Naive thymus-derived CD4-positive, alpha-beta T cell (primary cell): Measurements from ENCODE around the gene ERCC6L2. TPM values are rescaled to one million over a fixed set of nuclear protein-coding genes. Genes with fewer than 3 reads are reported as not detected.

Experiments used
- ATAC-seq: fragments of 150-1000 bp; cut with Tn5 transposase; 2 replicates; pipeline ENCODE4 v1.10.0; 2021; ENCODE audit warnings: mild to moderate bottlenecking, moderate library complexity
- CTCF ChIA-PET: fragments of 350-600 bp; sonication (Branson Sonifier 250); formaldehyde crosslinking; loops from one replicate; lab custom pipeline; 2021; ENCODE audit warnings: antibody characterized with exemption; lab: Charles Lee
- POLR2A ChIA-PET: fragments of 350-600 bp; sonication (Branson Sonifier 250); formaldehyde crosslinking; loops from one replicate; lab custom pipeline; 2021; ENCODE audit warnings: antibody characterized with exemption, inconsistent platforms; lab: Charles Lee
- DNase-seq, 9 donors: peaks; one replicate each; pipeline versions ENCODE4 v3.0.0 to v3.0.0-alpha.2; 2020 to 2022; ENCODE audit warnings: mixed read lengths in 1 of 9
- H3K27ac ChIP-seq: one replicate; pipeline ENCODE4 v1.7.0; 2013; ENCODE audit warnings: mild to moderate bottlenecking, low read depth, low read length, moderate library complexity
- H3K27me3 ChIP-seq, 2 donors: one replicate each; pipeline ENCODE4 v1.7.0; 2013; ENCODE audit warnings: low read length in 2 of 2, mild to moderate bottlenecking in 2 of 2, moderate library complexity in 2 of 2; ENCODE audit not compliant: control insufficient read depth in 2 of 2, insufficient read depth in 2 of 2
- H3K36me3 ChIP-seq, 3 experiments: 1 replicate in 2 of 3; 2 replicates in 1 of 3; pipeline ENCODE4 v1.7.0; 2013; ENCODE audit warnings: low read length in 3 of 3, mild to moderate bottlenecking in 3 of 3, moderate library complexity in 1 of 3; ENCODE audit not compliant: insufficient read depth in 3 of 3, control insufficient read depth in 2 of 3
- H3K4me1 ChIP-seq, 2 donors: one replicate each; pipeline ENCODE4 v1.7.0; 2013; ENCODE audit warnings: low read length in 2 of 2, mild to moderate bottlenecking in 2 of 2, moderate library complexity in 1 of 2; ENCODE audit not compliant: control insufficient read depth in 2 of 2, insufficient read depth in 2 of 2
- H3K4me3 ChIP-seq: 2 replicates; pipeline ENCODE4 v1.7.0; 2013; ENCODE audit warnings: mild to moderate bottlenecking, low read length
- H3K9me3 ChIP-seq, 3 experiments: 1 replicate in 2 of 3; 2 replicates in 1 of 3; pipeline ENCODE4 v1.7.0; 2013; ENCODE audit warnings: low read length in 3 of 3; ENCODE audit not compliant: control insufficient read depth in 2 of 3
- H3K27ac Mint-ChIP-seq, 9 donors: one replicate each; pipeline ENCODE4 v1.8.0; 2020 to 2022; ENCODE audit warnings: mixed read lengths in 9 of 9, mild to moderate bottlenecking in 8 of 9, moderate library complexity in 5 of 9, inconsistent platforms in 2 of 9
- H3K27me3 Mint-ChIP-seq, 5 donors: one replicate each; pipeline ENCODE4 v1.8.0; 2021 to 2022; ENCODE audit warnings: mixed read lengths in 5 of 5, mild to moderate bottlenecking in 1 of 5
- H3K36me3 Mint-ChIP-seq, 5 donors: one replicate each; pipeline ENCODE4 v1.8.0; 2020 to 2022; ENCODE audit warnings: mixed read lengths in 5 of 5, mild to moderate bottlenecking in 3 of 5, inconsistent platforms in 1 of 5
- H3K4me1 Mint-ChIP-seq, 7 donors: one replicate each; pipeline ENCODE4 v1.8.0; 2020 to 2022; ENCODE audit warnings: mixed read lengths in 7 of 7, mild to moderate bottlenecking in 3 of 7, inconsistent platforms in 1 of 7
- H3K4me3 Mint-ChIP-seq, 10 donors: one replicate each; pipeline ENCODE4 v1.8.0; 2020 to 2022; ENCODE audit warnings: mild to moderate bottlenecking in 10 of 10, mixed read lengths in 10 of 10, moderate library complexity in 6 of 10, inconsistent platforms in 2 of 10
- H3K9me3 Mint-ChIP-seq, 11 donors: one replicate each; pipeline ENCODE4 v1.8.0; 2020 to 2022; ENCODE audit warnings: mixed read lengths in 11 of 11, mild to moderate bottlenecking in 4 of 11, inconsistent platforms in 1 of 11, moderate library complexity in 1 of 11
- intact Hi-C, 2 donors: fragments of 100-400 bp; cut with micrococcal nuclease; formaldehyde crosslinking; loops; one replicate each; pipeline ENCODE4 v1.15.1; 2023
- polyA plus RNA-seq, 2 donors: library from polyadenylated mRNA; unstranded; fragments of 300-500 nt; fragmentation: Illumina TruSeq; gene quantifications; one replicate each; pipeline ENCODE4 v1.2.3, GENCODE V29; 2021
- total RNA-seq, 6 experiments: library from RNA in 5 of 6; stranded (reverse) in 5 of 6; gene quantifications; 1 replicate in 5 of 6; 2 replicates in 1 of 6; pipeline ENCODE4 v1.2.3 and lab custom pipeline; 2021 to 2026

ERCC6L2 gene
- total and polyA plus RNA-seq, 7 experiments from 2014 or later: 46.2 to 82.8 (median 54.9) TPM

GRCh38 chr9:95845751-95846150 is 29.7 kb upstream of the ERCC6L2 start:
- Mint-ChIP-seq H3K27me3 (peaks cover 0 to 3% (median 0%) of the 10 kb centered on the region in 5 donors), H3K36me3 (peaks cover 16 to 58% (median 35%) of the 10 kb centered on the region in 5 donors), H3K4me3 (no peak overlapping the region), H3K9me3 (peaks cover 0 to 13% (median 0%) of the 10 kb centered on the region in 11 donors), H3K4me1 (peaks cover 0 to 6% (median under 1%) of the 10 kb centered on the region in 7 donors), H3K27ac (no peak overlapping the region)
- Histone ChIP-seq H3K36me3 (no peaks in the 10 kb centered on the region), H3K4me1 (no peaks in the 10 kb centered on the region), H3K27ac (no peak overlapping the region), H3K9me3 (no peaks in the 10 kb centered on the region), H3K27me3 (no peaks in the 10 kb centered on the region), H3K4me3 (no peak overlapping the region)
- ATAC-seq (no peak), DNase-seq (no peak)
- intact Hi-C loops: no loop called here
- ChIA-PET CTCF (no interaction called here), POLR2A (no interaction called here)

DNA sequence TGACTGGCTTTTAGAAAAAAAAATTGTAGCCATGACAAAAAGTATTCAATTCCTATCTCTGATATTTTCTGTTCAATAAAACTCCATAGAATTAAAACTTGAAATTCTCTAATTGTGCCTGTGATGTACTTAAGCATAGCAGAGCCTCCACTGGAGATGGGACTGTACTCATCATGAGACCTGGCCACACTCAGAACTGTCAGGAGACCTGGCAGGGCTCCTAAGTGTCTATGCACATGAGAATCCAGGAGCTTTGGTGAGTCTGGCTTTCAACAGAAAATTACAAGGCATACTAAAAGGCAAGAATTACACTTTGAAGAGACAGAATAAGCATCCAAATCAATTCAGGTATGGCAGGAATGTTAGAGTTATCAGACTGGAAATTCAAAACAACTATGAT is 26.7 kb upstream of the ERCC6L2 start:
- ChIA-PET POLR2A (no interaction called here), CTCF (no interaction called here)
- H3K27me3 Mint-ChIP-seq: no peaks in the 10 kb centered on the region
- intact Hi-C loops: no loop called here
- H3K36me3 Mint-ChIP-seq: peaks cover 16 to 50% (median 32%) of the 10 kb centered on the region in 5 donors
- no peak overlapping the region for H3K27ac Mint-ChIP-seq
- Histone ChIP-seq H3K4me1 (no peaks in the 10 kb centered on the region), H3K27me3 (no peaks in the 10 kb centered on the region), H3K27ac (no peak overlapping the region), H3K9me3 (no peaks in the 10 kb centered on the region), H3K4me3 (no peak overlapping the region), H3K36me3 (no peaks in the 10 kb centered on the region)
- H3K9me3 Mint-ChIP-seq: peaks cover 0 to 16% (median 0%) of the 10 kb centered on the region in 11 donors
- H3K4me1 Mint-ChIP-seq: peaks cover 0 to 22% (median 3%) of the 10 kb centered on the region in 7 donors
- no peak overlapping the region for H3K4me3 Mint-ChIP-seq
- DNase-seq: no peak
- no peak for ATAC-seq

GRCh38 chr9:95852059-95853032 is 23.1 kb upstream of the ERCC6L2 start:
- Histone ChIP-seq H3K27me3 (no peaks in the 10 kb centered on the region), H3K9me3 (no peaks in the 10 kb centered on the region), H3K4me1 (no peaks in the 10 kb centered on the region), H3K36me3 (no peaks in the 10 kb centered on the region), H3K4me3 (no peak overlapping the region), H3K27ac (no peak overlapping the region)
- ATAC-seq: no peak
- ChIA-PET POLR2A (no interaction called here), CTCF (no interaction called here)
- H3K4me3 Mint-ChIP-seq: peak overlapping the region in 1 of 10 donors; percentile 55
- H3K27me3 Mint-ChIP-seq: no peaks in the 10 kb centered on the region
- peaks cover 19 to 48% (median 28%) of the 10 kb centered on the region in 5 donors for H3K36me3 Mint-ChIP-seq
- no peak for DNase-seq
- intact Hi-C loops: loop anchor here in 1 of 2 donors (1.0 to 2.0 kb wide), 2 partner anchors 23 to 30 kb away; partner anchors contain the start of gene ERCC6L2
- H3K9me3 Mint-ChIP-seq: peaks cover 0 to 11% (median 0%) of the 10 kb centered on the region in 11 donors
- peaks cover 2 to 39% (median 11%) of the 10 kb centered on the region in 7 donors for H3K4me1 Mint-ChIP-seq
- peak overlapping the region in 1 of 9 donors; percentile 54 for H3K27ac Mint-ChIP-seq

DNA sequence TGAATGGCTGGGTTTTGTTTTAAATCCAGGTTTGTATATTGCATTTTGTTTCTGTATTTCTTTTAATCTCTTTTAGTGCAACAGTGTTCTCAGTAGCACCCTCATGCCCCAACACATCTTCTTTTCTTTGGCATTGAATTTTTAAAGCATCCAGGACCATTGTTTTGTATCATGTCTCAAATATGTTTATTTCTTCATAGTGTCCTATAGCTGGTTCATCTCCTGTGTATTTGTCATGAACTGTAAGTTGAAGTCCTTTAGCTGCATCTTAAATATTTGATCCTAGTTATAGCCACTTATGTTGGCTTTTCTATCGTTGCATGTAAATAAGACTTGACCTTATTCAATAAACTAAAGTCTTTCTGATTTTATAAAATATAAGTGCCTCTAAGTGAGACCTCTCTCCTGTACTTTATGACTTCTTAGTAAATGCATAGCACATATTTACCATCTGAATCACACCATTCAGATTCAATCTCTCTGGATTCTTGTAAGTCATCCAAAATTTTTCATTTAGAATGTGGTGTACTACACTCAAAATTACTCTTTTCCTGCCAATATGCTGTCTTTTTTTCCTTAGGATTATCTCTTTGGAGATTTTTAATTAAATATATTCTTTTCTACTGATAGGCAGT is 21.0 kb upstream of the ERCC6L2 start:
- ATAC-seq: no peak
- CTCF ChIA-PET: interaction anchor here (0.6 kb wide), 1 partner anchor 510 kb away, joined by 3 read pairs; no protein-coding TSS in a partner anchor
- peaks cover 4 to 38% (median 13%) of the 10 kb centered on the region in 5 donors for H3K36me3 Mint-ChIP-seq
- peaks cover 0 to 5% (median 0%) of the 10 kb centered on the region in 11 donors for H3K9me3 Mint-ChIP-seq
- Histone ChIP-seq H3K9me3 (no peaks in the 10 kb centered on the region), H3K4me1 (no peaks in the 10 kb centered on the region), H3K27ac (no peak overlapping the region), H3K4me3 (no peak overlapping the region), H3K36me3 (no peaks in the 10 kb centered on the region), H3K27me3 (no peaks in the 10 kb centered on the region)
- H3K4me3 Mint-ChIP-seq: no peak overlapping the region
- H3K27ac Mint-ChIP-seq: peak overlapping the region in 1 of 9 donors; percentile 5
- H3K4me1 Mint-ChIP-seq: peaks cover 3 to 53% (median 15%) of the 10 kb centered on the region in 7 donors
- H3K27me3 Mint-ChIP-seq: no peaks in the 10 kb centered on the region
- DNase-seq: no peak
- POLR2A ChIA-PET: no interaction called here
- intact Hi-C loops: no loop called here

DNA sequence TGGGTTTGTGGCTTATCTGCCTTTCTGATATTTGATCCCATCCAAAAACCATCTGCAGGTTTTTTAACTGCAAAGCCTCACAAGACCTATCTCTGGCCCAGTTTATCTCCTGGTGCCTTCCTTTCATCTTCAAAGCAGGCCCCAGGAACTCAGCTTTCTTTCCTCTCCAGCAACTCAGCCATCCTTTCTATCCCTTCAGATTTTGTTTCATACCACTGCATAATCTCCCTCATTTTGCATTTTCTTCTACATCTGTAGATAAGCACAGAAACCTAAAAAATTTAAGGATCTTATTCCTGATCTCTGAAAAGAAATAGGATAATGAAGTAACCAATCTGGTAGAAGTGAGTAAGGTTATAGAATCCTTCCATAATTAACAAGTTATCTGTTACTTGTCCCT is 19.5 kb upstream of the ERCC6L2 start:
- ATAC-seq (no peak), DNase-seq (no peak)
- Histone ChIP-seq H3K4me1 (no peaks in the 10 kb centered on the region), H3K27me3 (no peaks in the 10 kb centered on the region), H3K36me3 (no peaks in the 10 kb centered on the region), H3K27ac (no peak overlapping the region), H3K9me3 (no peaks in the 10 kb centered on the region), H3K4me3 (no peak overlapping the region)
- Mint-ChIP-seq H3K4me3 (no peak overlapping the region), H3K4me1 (peaks cover 2 to 54% (median 14%) of the 10 kb centered on the region in 7 donors), H3K36me3 (peaks cover under 1 to 27% (median 4%) of the 10 kb centered on the region in 5 donors), H3K27ac (no peak overlapping the region), H3K9me3 (peaks cover 0 to 4% (median 0%) of the 10 kb centered on the region in 11 donors), H3K27me3 (no peaks in the 10 kb centered on the region)
- intact Hi-C loops: no loop called here
- POLR2A ChIA-PET: no interaction called here
- CTCF ChIA-PET: no interaction called here

- peak overlapping the region in 1 of 9 donors; percentile 17 for H3K27ac Mint-ChIP-seq
- Histone ChIP-seq H3K27me3 (no peaks in the 10 kb centered on the region), H3K27ac (no peak overlapping the region), H3K4me3 (no peak overlapping the region), H3K36me3 (no peaks in the 10 kb centered on the region), H3K9me3 (peaks cover 0 to 1% (median 0%) of the 10 kb centered on the region in 3 experiments), H3K4me1 (no peaks in the 10 kb centered on the region)
- H3K9me3 Mint-ChIP-seq: peaks cover 1 to 10% (median 6%) of the 10 kb centered on the region in 11 donors
- H3K36me3 Mint-ChIP-seq: peaks cover 7 to 30% (median 8%) of the 10 kb centered on the region in 5 donors
- H3K27me3 Mint-ChIP-seq: no peaks in the 10 kb centered on the region
- DNase-seq (no peak), ATAC-seq (no peak)
- H3K4me3 Mint-ChIP-seq: no peak overlapping the region
- CTCF ChIA-PET: no interaction called here
- H3K4me1 Mint-ChIP-seq: peaks cover 2 to 48% (median 14%) of the 10 kb centered on the region in 7 donors
- intact Hi-C loops: no loop called here
- POLR2A ChIA-PET: no interaction called here
These were observed 18.4 kb upstream of the ERCC6L2 start for GRCh38 chr9:95857124-95857523.
